Karpas-422 (cell line): ENCODE results near the gene ZNF318. TPM values are rescaled to one million over a fixed set of nuclear protein-coding genes. Genes with fewer than 3 reads are reported as not detected.

Experiments used
- DNase-seq: peaks from one replicate; pipeline ENCODE4 v3.0.0-alpha.2; 2015
- H2AFZ ChIP-seq: fragments of 200-600 bp; sonication (generic); 2 replicates; pipeline ENCODE4 v1.6.1; 2014; ENCODE audit warnings: antibody characterized with exemption, low read length, mixed read lengths
- H3K27ac ChIP-seq: fragments of 200-600 bp; sonication (generic); 2 replicates; pipeline ENCODE4 v1.5.1; 2014; ENCODE audit warnings: mild to moderate bottlenecking, low read length, moderate library complexity
- H3K27me3 ChIP-seq: fragments of 200-600 bp; sonication (generic); 2 replicates; pipeline ENCODE4 v1.6.1; 2014; ENCODE audit warnings: low read length, mixed read lengths
- H3K36me3 ChIP-seq: fragments of 200-600 bp; sonication (generic); 2 replicates; pipeline ENCODE4 v1.6.1; 2014; ENCODE audit warnings: low read length, mixed read lengths; ENCODE audit not compliant: insufficient read depth
- H3K4me1 ChIP-seq: fragments of 200-600 bp; sonication (generic); 2 replicates; pipeline ENCODE4 v1.6.1; 2014; ENCODE audit warnings: mild to moderate bottlenecking, low read length, mixed read lengths
- H3K4me2 ChIP-seq: fragments of 200-600 bp; sonication (generic); 2 replicates; pipeline ENCODE4 v1.6.1; 2014; ENCODE audit warnings: low read length, low read depth, mild to moderate bottlenecking; ENCODE audit not compliant: poor library complexity, severe bottlenecking
- H3K4me3 ChIP-seq: fragments of 200-600 bp; sonication (generic); 2 replicates; pipeline ENCODE4 v1.5.1; 2014; ENCODE audit warnings: mild to moderate bottlenecking, antibody characterized with exemption, low read length, mixed read lengths
- H3K79me2 ChIP-seq: fragments of 200-600 bp; sonication (generic); 2 replicates; pipeline ENCODE4 v1.6.1; 2014; ENCODE audit warnings: mild to moderate bottlenecking, low read length, mixed read lengths
- H3K9ac ChIP-seq: fragments of 200-600 bp; sonication (generic); 2 replicates; pipeline ENCODE4 v1.6.0; 2014; ENCODE audit warnings: low read length
- H3K9me2 ChIP-seq: fragments of 200-600 bp; sonication (generic), shearing (Covaris generic); replicated peaks from 2 replicates; pipeline ENCODE4 v1.6.0; 2014; ENCODE audit warnings: mild to moderate bottlenecking, low read length, moderate library complexity; ENCODE audit not compliant: insufficient read depth
- H3K9me3 ChIP-seq: fragments of 300-700, 200-600 bp; sonication (generic); 2 replicates; pipeline ENCODE4 v1.6.1; 2014; ENCODE audit warnings: low read length, mixed read lengths
- H4K20me1 ChIP-seq: fragments of 200-600 bp; sonication (generic); 2 replicates; pipeline ENCODE4 v1.6.1; 2014; ENCODE audit warnings: mild to moderate bottlenecking, antibody characterized with exemption, low read length, low read depth; ENCODE audit not compliant: insufficient read depth
- total RNA-seq: library from RNA; depleted of rRNA; stranded (reverse); fragments of >200 nt; shearing (Covaris generic); gene quantifications from 2 replicates; pipeline ENCODE4 v1.2.3, GENCODE V29; 2014; ENCODE audit warnings: low replicate concordance

The ZNF318 gene
- total RNA-seq, 1 experiment from 2014 or later, result 61.8 TPM

DNA sequence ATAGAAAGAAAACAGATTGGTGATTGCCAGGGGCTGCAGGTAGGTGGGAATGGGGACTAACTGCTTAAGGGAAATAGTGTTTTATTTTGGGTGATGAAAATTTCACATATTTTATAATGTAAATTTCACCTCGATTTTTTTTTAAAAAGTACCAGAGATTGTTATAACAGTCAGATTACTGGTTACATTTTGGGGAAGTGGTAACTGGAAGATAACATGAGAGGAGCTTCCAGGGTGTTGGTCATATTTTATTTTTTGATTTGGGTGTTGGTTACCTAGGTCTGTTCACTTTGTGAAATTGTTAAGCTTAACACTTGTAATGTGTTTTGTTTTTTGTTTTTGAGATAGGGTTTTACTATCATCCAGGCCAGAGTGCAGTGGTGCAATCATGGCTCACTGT is 43.6 kb downstream of the ZNF318 start:
- H3K4me1 ChIP-seq, result peaks cover 22% of the 10 kb centered on the region
- H3K4me2 ChIP-seq, result no peak overlapping the region
- peaks cover 5% of the 10 kb centered on the region; the same call in 1 of the 2 replicates for H3K36me3 ChIP-seq
- no peak overlapping the region for H3K27ac ChIP-seq
- no peaks in the 10 kb centered on the region for H3K27me3 ChIP-seq
- DNase-seq, result no peak
- H3K9ac ChIP-seq, result no peak overlapping the region
- H2AFZ ChIP-seq, result no peak overlapping the region
- no peaks in the 10 kb centered on the region for H3K9me3 ChIP-seq
- no peaks in the 10 kb centered on the region for H3K9me2 ChIP-seq
- no peak overlapping the region for H3K4me3 ChIP-seq
- no peaks in the 10 kb centered on the region for H3K79me2 ChIP-seq
- H4K20me1 ChIP-seq, result no peaks in the 10 kb centered on the region

DNA sequence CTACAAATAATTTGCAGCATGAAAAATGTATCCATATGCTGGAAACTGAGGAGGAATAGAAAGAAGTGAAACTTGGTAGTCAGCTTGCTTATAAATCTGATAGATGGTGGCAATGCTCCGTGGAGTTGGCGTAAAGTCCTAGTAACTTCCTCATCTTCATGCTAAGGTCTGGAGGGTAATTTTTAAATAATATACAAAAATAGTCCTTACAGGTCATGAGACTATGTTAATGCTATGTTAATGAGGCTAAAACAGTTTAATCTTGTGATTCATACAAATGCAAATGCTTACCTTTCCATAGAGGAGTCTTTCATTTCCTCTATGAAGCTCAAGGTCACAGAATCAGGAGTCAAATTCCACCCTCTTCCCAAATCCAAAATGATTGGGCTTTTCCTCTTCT is 51.4 kb downstream of the ZNF318 start:
- peak overlapping the region; percentile 67 for H3K9ac ChIP-seq
- no peaks in the 10 kb centered on the region for H3K9me3 ChIP-seq
- DNase-seq, result peak; percentile 93
- H3K79me2 ChIP-seq, result no peaks in the 10 kb centered on the region
- H3K27ac ChIP-seq, result peak overlapping the region; percentile 95
- peak overlapping the region; percentile 88 for H3K4me2 ChIP-seq
- peak overlapping the region; percentile 58 for H3K4me3 ChIP-seq
- peaks cover 79% of the 10 kb centered on the region for H3K4me1 ChIP-seq
- no peaks in the 10 kb centered on the region for H4K20me1 ChIP-seq
- H3K36me3 ChIP-seq, result no peaks in the 10 kb centered on the region
- peak overlapping the region; percentile 24; the same call in 1 of the 2 replicates for H2AFZ ChIP-seq
- H3K27me3 ChIP-seq, result no peaks in the 10 kb centered on the region
- H3K9me2 ChIP-seq, result no peaks in the 10 kb centered on the region

DNA sequence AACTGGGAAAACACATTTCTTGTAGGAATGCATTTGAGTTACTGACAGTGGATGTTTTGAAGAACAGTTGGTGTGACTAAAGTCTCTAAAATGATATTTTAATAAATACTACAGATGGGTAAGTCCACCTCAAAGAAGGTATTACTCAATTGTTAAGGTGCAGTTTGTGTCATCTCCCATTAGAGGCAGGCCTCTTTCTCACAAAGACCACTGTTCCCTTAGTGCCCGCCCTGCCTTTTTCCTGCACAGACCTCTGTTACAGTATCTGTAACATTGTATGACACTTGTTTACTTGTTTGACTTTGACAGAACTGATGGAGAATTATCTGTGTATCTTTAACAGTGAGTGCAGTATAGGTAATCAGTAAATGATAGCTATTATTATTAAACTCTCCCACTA is 55.6 kb downstream of the ZNF318 start:
- no peaks in the 10 kb centered on the region for H3K9me2 ChIP-seq
- no peak overlapping the region for H3K4me3 ChIP-seq
- H3K36me3 ChIP-seq, result no peaks in the 10 kb centered on the region
- peak overlapping the region; percentile 19; the same call in 1 of the 2 replicates for H2AFZ ChIP-seq
- no peak overlapping the region for H3K9ac ChIP-seq
- no peaks in the 10 kb centered on the region for H3K27me3 ChIP-seq
- peak overlapping the region; percentile 84 for H3K27ac ChIP-seq
- H3K79me2 ChIP-seq, result no peaks in the 10 kb centered on the region
- peaks cover 71% of the 10 kb centered on the region for H3K4me1 ChIP-seq
- H4K20me1 ChIP-seq, result no peaks in the 10 kb centered on the region
- DNase-seq, result peak; percentile 58
- no peaks in the 10 kb centered on the region for H3K9me3 ChIP-seq
- H3K4me2 ChIP-seq, result no peak overlapping the region

DNA sequence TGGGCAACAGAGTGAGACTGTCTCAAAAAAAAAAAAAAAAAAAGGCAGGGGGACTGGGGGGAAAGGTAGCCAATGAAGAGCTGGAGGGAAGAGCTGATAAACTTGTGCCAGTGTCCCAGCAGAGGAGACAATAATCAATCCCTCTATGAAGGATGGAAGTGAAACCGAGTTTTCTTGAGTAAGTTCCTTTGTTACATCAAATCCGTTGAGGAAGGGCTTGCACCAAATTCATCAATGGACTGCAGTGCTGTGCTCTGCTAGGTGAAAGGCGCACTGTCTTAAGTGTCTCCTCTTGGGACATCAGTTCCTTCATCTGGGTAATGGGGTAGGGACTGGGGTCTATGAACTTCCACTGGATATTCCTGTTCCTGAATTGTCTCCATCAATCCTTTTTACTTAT is 57.8 kb downstream of the ZNF318 start:
- peak; percentile 41 for DNase-seq

DNA sequence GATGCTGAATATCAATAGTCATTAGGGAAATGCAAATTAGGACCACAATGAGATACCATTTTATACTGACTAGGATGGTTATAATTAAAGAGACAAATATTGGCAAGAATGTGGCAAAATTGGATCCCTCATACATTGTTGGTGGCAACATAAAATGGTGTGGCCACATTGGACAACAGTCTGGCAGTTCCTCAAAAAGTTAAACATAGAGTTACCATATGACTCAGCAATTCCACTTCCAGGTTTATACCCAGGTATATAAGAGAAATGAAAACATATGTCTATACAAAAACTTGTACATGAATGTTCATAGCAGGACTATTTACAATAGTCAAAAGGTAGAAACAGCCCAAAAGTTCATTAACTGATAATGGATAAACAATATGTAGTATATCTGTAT is 58.8 kb downstream of the ZNF318 start:
- Histone ChIP-seq H3K4me1 (peaks cover 54% of the 10 kb centered on the region), H3K27ac (no peak overlapping the region), H3K9me3 (no peaks in the 10 kb centered on the region), H2AFZ (no peak overlapping the region), H3K27me3 (no peaks in the 10 kb centered on the region), H3K9ac (no peak overlapping the region), H3K4me2 (no peak overlapping the region), H4K20me1 (0 out of 2 replicates have a peak, but pooled peaks cover 3% of the 10 kb centered on the region), H3K79me2 (no peaks in the 10 kb centered on the region), H3K4me3 (no peak overlapping the region), H3K36me3 (no peaks in the 10 kb centered on the region), H3K9me2 (no peaks in the 10 kb centered on the region)
- DNase-seq, result no peak

More for the DNA sequence above, 57.8 kb downstream of the ZNF318 start:
- Histone ChIP-seq H3K27ac (no peak overlapping the region), H3K9ac (no peak overlapping the region), H4K20me1 (no peaks in the 10 kb centered on the region), H3K9me3 (no peaks in the 10 kb centered on the region), H3K27me3 (no peaks in the 10 kb centered on the region), H3K4me1 (peaks cover 63% of the 10 kb centered on the region), H3K9me2 (no peaks in the 10 kb centered on the region), H3K4me2 (no peak overlapping the region), H3K4me3 (no peak overlapping the region), H2AFZ (no peak overlapping the region), H3K36me3 (no peaks in the 10 kb centered on the region), H3K79me2 (no peaks in the 10 kb centered on the region)

DNA sequence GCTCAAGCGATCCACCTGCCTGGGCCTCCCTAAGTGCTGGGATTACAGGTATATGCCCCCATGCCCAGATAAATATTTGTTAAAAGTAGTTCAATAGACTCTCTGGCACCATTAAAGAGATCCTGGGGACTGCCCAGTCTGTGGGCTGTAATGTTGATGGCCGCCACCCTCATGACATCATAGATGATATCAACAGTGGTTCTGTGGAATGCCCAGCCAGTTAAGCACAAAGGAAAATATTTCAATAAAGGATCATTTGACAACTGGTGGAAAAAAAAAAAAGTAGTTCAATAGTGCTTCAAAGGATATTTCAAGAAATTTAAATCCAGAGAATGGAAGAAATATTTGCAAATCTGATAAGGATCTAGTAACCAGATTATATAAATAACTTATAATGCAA is 59.3 kb downstream of the ZNF318 start:
- Histone ChIP-seq H3K9ac (no peak overlapping the region), H3K27me3 (no peaks in the 10 kb centered on the region)

DNA sequence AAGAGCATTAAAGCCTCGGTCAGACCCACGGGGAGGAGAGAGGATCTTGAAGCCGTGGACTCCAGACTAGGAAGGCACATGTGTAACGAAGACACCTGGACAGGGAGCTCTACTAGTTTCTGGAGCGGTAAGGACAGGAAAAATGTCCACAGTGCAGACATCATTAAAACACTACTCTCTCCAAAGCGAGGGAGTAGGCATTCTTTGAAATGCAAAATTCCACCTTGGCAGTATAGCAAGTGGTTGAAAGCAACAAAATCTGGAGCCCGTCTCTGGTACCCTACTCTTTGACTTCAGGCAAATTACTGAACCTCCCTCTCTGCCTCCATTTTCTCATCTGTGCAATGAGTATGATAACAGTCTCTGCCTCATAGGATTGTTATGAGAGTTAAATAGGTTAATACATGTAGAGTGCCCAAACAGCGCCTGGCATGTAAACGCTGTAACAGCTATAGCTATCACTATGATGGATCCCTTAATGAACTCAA is 60.4 kb downstream of the ZNF318 start:
- Histone ChIP-seq H3K9ac (peak overlapping the region; percentile 71), H3K4me3 (peak overlapping the region; percentile 72), H2AFZ (peak overlapping the region; percentile 89), H4K20me1 (0 out of 2 replicates have a peak, but pooled peaks cover 3% of the 10 kb centered on the region), H3K27me3 (no peaks in the 10 kb centered on the region), H3K4me2 (peak overlapping the region; percentile 83), H3K9me2 (no peaks in the 10 kb centered on the region), H3K27ac (no peak overlapping the region; the same call in 1 of the 2 replicates), H3K4me1 (peaks cover 50% of the 10 kb centered on the region), H3K36me3 (no peaks in the 10 kb centered on the region), H3K79me2 (no peaks in the 10 kb centered on the region), H3K9me3 (no peaks in the 10 kb centered on the region)
- DNase-seq, result no peak

More for the DNA sequence above, 59.3 kb downstream of the ZNF318 start:
- Histone ChIP-seq H3K27ac (no peak overlapping the region), H3K4me1 (peaks cover 54% of the 10 kb centered on the region), H3K4me2 (no peak overlapping the region), H3K79me2 (no peaks in the 10 kb centered on the region), H3K9me2 (no peaks in the 10 kb centered on the region), H3K9me3 (no peaks in the 10 kb centered on the region), H4K20me1 (0 out of 2 replicates have a peak, but pooled peaks cover 3% of the 10 kb centered on the region), H3K4me3 (no peak overlapping the region), H3K36me3 (no peaks in the 10 kb centered on the region), H2AFZ (no peak overlapping the region)
- DNase-seq, result peak; percentile 31

DNA sequence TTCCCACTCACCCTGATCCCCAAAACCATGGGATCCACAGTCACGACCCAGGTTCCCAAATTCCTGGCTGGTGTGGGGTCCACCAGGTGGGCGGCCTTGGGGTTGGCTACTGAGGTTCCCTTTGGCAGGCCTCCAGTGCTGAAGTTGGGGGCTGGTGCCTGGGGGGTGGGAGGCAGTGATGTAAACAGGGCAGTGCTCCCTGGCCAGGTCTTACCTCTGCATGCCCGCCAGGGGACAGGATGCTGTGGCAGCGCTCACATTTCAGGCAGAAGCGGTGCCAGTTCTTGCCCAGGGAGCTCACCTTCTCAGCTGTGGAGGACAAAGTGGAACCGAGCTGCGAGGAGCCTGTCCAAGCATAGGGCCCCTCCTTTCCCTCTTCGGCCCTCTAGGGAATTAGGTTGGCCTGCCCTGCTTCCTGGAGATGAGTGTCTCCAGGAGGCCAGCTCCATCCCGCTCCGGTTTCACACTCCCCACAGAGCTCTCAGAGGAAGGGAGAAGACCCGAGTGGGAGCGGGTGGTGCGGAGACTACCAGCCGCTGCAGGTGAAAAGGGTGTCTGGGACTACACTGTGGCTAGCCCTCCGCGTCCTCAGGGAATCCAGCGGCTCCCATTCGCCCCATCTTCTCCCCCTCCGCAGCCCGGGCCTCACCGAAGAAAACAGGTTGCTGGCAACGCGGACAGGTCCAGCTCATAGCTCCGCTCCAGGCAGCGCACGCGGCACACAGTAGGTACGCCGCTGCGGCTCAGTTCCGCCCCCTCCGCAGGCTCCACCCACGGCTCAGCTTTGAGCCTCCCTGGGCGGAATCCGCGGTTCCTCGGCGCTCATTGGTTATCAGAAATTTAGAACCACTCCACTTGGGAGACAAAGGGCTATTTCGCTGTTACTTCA is 61.1 kb downstream of the ZNF318 start, which contains the start of gene CRIP3:
TSS of gene CRIP3 (minus strand) at position 726 of the 889 bp plus-strand sequence. CDS start at position 692, 34 bp downstream.
- Histone ChIP-seq H3K9ac (peak within 1 kb of the TSS; percentile 71), H3K36me3 (no peaks in the 10 kb centered on the region), H3K27me3 (no peaks in the 10 kb centered on the region), H3K4me2 (peak within 1 kb of the TSS; percentile 83), H4K20me1 (0 out of 2 replicates have a peak, but pooled peaks cover 3% of the 10 kb centered on the region), H3K4me3 (peak within 1 kb of the TSS; percentile 72), H3K9me3 (no peaks in the 10 kb centered on the region), H2AFZ (peak within 1 kb of the TSS; percentile 89), H3K9me2 (no peaks in the 10 kb centered on the region), H3K79me2 (no peaks in the 10 kb centered on the region), H3K27ac (peak within 1 kb of the TSS; percentile 38; the same call in 1 of the 2 replicates), H3K4me1 (peaks cover 43% of the 10 kb centered on the region)
- DNase-seq, result peak; percentile 87
